ENCODE results near the gene BTBD7.

DNA sequence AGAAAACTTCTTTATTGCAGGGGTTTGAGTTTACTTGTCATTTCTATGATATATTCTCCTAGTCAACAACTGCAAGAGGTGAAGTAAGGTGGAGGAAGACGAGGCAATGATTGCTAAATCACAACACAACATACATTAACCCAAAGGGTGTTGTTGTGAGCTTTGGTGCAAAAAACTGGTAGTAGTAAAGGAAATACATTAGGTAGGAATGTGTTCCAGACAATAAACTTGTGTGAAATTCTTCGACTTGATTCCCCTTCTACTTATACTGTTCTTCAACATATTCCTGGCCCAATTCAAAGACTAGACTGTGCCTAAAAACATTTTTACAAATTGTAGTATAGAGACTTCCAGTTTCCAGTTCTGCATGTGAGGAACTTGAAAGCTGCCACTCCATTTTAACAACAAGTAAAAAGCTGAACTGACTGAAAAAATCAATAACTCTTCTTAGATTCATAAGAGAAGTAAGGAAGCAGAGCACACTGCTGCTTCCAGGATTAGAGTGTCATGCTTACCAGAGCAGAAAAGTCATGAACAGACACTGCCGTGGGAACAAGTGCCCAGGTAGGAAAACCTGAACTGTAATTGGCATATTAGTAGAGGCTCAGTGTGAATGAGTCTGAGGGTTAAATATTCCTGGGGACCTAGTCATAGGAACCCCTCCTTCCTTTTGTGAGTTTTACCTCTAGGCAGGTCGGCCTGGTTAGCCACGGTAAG lies 36.3 kb upstream of the BTBD7 start:
- TF ChIP-seq, protein P1, sequence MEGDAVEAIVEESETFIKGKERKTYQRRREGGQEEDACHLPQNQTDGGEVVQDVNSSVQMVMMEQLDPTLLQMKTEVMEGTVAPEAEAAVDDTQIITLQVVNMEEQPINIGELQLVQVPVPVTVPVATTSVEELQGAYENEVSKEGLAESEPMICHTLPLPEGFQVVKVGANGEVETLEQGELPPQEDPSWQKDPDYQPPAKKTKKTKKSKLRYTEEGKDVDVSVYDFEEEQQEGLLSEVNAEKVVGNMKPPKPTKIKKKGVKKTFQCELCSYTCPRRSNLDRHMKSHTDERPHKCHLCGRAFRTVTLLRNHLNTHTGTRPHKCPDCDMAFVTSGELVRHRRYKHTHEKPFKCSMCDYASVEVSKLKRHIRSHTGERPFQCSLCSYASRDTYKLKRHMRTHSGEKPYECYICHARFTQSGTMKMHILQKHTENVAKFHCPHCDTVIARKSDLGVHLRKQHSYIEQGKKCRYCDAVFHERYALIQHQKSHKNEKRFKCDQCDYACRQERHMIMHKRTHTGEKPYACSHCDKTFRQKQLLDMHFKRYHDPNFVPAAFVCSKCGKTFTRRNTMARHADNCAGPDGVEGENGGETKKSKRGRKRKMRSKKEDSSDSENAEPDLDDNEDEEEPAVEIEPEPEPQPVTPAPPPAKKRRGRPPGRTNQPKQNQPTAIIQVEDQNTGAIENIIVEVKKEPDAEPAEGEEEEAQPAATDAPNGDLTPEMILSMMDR (IDR thresholded peaks at IDR 0.05): no peak
- TF ChIP-seq POLR2A (IDR thresholded peaks at IDR 0.05): no peak
